ENCODE measurements around the gene DSN1. TPM values are rescaled to one million over a fixed set of nuclear protein-coding genes. Genes with fewer than 3 reads are reported as not detected.

DSN1 gene
- total RNA-seq, 1 donor from 2014 or later = 48.2 TPM

DNA sequence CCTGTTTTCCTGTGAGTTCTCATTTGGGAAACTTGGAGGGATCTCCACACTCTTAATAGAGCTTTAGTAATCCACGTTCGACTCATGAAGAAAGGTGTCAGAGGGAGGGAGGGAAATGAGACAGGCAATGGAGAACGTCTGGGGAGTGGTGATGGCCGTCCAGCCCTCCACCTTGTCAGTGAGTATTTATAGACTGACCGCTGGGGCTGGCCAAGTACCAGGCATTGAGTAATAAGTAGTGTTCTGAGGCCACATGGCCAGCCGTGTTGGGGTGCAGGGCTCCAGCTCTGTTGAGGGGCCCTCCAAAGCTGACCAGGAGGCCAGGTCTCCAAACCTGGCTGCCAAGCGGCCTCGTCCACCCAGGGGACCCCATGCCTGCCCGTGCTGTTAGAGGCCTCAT is 11.3 kb upstream of the DSN1 start:
- no peak overlapping the region for H3K4me3 ChIP-seq
- no peak overlapping the region for H3K9ac ChIP-seq
- no peaks in the 10 kb centered on the region for H3K9me3 Mint-ChIP-seq
- H4K20me1 ChIP-seq (ENCODE audit: low read depth) = peaks cover 9% of the 10 kb centered on the region
- peaks cover 5% of the 10 kb centered on the region for H3K27me3 Mint-ChIP-seq (ENCODE audit: insufficient read depth, low read depth)
- H2AFZ ChIP-seq (replicated peaks) = no peak overlapping the region
- TF ChIP-seq EZH2phosphoT487 (IDR thresholded peaks at IDR 0.05) (no peak), EZH2 (IDR thresholded peaks at IDR 0.05) (no peak)
- TF ChIP-seq, protein P1, sequence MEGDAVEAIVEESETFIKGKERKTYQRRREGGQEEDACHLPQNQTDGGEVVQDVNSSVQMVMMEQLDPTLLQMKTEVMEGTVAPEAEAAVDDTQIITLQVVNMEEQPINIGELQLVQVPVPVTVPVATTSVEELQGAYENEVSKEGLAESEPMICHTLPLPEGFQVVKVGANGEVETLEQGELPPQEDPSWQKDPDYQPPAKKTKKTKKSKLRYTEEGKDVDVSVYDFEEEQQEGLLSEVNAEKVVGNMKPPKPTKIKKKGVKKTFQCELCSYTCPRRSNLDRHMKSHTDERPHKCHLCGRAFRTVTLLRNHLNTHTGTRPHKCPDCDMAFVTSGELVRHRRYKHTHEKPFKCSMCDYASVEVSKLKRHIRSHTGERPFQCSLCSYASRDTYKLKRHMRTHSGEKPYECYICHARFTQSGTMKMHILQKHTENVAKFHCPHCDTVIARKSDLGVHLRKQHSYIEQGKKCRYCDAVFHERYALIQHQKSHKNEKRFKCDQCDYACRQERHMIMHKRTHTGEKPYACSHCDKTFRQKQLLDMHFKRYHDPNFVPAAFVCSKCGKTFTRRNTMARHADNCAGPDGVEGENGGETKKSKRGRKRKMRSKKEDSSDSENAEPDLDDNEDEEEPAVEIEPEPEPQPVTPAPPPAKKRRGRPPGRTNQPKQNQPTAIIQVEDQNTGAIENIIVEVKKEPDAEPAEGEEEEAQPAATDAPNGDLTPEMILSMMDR (IDR thresholded peaks at IDR 0.05) = no peak
- H3K4me1 Mint-ChIP-seq = no peaks in the 10 kb centered on the region
- H3K4me2 ChIP-seq = no peak overlapping the region
- peaks cover 2% of the 10 kb centered on the region for H3K4me1 ChIP-seq
- H3K27me3 ChIP-seq = no peaks in the 10 kb centered on the region
- DNase-seq (ENCODE audit: low spot score) = no peak
- H3K27ac ChIP-seq = no peak overlapping the region
- H3K36me3 ChIP-seq = no peaks in the 10 kb centered on the region
- no peaks in the 10 kb centered on the region for H3K79me2 ChIP-seq (ENCODE audit: low read depth)
- no peak overlapping the region for H3K4me3 Mint-ChIP-seq
- H3K9me3 ChIP-seq (ENCODE audit: low read depth) = no peaks in the 10 kb centered on the region
- H3F3A ChIP-seq (ENCODE audit: low read depth) = peaks cover 12% of the 10 kb centered on the region
- peaks cover 35% of the 10 kb centered on the region for H3K36me3 Mint-ChIP-seq
- no peak overlapping the region for H3K27ac Mint-ChIP-seq

DNA sequence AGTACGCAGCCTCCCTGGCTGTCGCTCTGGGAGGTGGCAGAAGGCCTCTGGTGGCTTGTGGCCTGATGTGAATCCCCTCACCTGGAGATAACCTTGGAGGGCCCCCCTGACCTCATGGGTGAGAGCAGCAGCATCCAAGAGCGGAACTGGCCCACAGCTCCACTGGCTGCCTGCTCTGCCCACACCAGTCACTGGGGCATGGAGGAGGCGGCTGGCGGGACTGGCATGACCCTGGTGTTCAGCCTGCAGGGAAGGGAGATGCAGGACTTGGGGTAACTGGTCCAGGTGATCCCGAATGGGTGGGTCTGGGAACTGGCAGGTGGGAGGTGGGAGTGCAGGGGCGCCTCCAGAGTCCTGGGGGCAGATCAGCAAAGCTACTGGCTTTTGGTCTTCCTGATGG is 10.6 kb upstream of the DSN1 start:
- peaks cover 34% of the 10 kb centered on the region for H3K36me3 Mint-ChIP-seq
- Histone ChIP-seq H3K9me3 (ENCODE audit: low read depth) (no peaks in the 10 kb centered on the region), H3K27me3 (no peaks in the 10 kb centered on the region), H3K27ac (no peak overlapping the region), H4K20me1 (ENCODE audit: low read depth) (peaks cover 9% of the 10 kb centered on the region), H3K4me1 (peaks cover 8% of the 10 kb centered on the region), H3F3A (ENCODE audit: low read depth) (peaks cover 12% of the 10 kb centered on the region), H2AFZ (replicated peaks) (no peak overlapping the region), H3K9ac (no peak overlapping the region), H3K4me3 (no peak overlapping the region), H3K4me2 (no peak overlapping the region), H3K79me2 (ENCODE audit: low read depth) (no peaks in the 10 kb centered on the region), H3K36me3 (no peaks in the 10 kb centered on the region)
- H3K27me3 Mint-ChIP-seq (ENCODE audit: insufficient read depth, low read depth) = peaks cover 3% of the 10 kb centered on the region
- H3K4me3 Mint-ChIP-seq = no peak overlapping the region
- no peak overlapping the region for H3K27ac Mint-ChIP-seq
- no peaks in the 10 kb centered on the region for H3K9me3 Mint-ChIP-seq
- DNase-seq (ENCODE audit: low spot score) = no peak
- TF ChIP-seq EZH2phosphoT487 (IDR thresholded peaks at IDR 0.05) = no peak
- no peak for TF ChIP-seq EZH2 (IDR thresholded peaks at IDR 0.05)
- TF ChIP-seq, protein P1 (IDR thresholded peaks at IDR 0.05) = no peak
- no peaks in the 10 kb centered on the region for H3K4me1 Mint-ChIP-seq

DNA sequence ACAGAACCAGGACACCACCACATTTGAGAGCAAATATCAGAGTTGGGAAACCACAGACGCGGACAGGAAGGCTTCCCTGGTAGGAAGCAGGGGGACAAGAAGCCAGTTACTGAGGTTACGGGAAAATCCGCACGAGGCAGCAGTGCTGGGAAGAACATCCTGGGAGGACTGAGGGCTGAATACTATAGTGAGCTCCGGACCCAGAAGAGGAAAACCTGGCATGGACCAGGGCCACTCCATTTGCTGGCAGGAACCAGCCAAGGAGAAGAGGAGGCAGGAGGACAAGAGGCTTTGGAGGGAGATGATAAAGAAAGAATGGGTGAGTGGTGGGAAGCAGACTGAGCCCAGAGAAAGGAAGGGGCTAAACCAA is 6.1 kb upstream of the DSN1 start:
- Histone ChIP-seq H3K4me1 (peaks cover 12% of the 10 kb centered on the region), H3K79me2 (ENCODE audit: low read depth) (no peaks in the 10 kb centered on the region), H3K9me3 (ENCODE audit: low read depth) (no peaks in the 10 kb centered on the region), H3K36me3 (no peaks in the 10 kb centered on the region), H3K27me3 (no peaks in the 10 kb centered on the region), H3K27ac (no peak overlapping the region), H3K9ac (no peak overlapping the region), H4K20me1 (ENCODE audit: low read depth) (no peaks in the 10 kb centered on the region), H3K4me3 (no peak overlapping the region), H2AFZ (replicated peaks) (no peak overlapping the region), H3K4me2 (no peak overlapping the region), H3F3A (ENCODE audit: low read depth) (peaks cover 18% of the 10 kb centered on the region)
- DNase-seq (ENCODE audit: low spot score) = peak; percentile 32
- TF ChIP-seq, protein P1 (IDR thresholded peaks at IDR 0.05) = no peak
- TF ChIP-seq EZH2phosphoT487 (IDR thresholded peaks at IDR 0.05) (no peak), EZH2 (IDR thresholded peaks at IDR 0.05) (no peak)
- Mint-ChIP-seq H3K36me3 (peaks cover 18% of the 10 kb centered on the region), H3K4me3 (no peak overlapping the region), H3K27me3 (ENCODE audit: insufficient read depth, low read depth) (peaks cover 9% of the 10 kb centered on the region), H3K9me3 (no peaks in the 10 kb centered on the region), H3K4me1 (peaks cover 6% of the 10 kb centered on the region), H3K27ac (no peak overlapping the region)
